HEK293 (cell line): ENCODE data around the gene AKT1.

Experiments
- BCL11A ChIP-seq: fragments of 450-650 bp; formaldehyde crosslinking; IDR thresholded peaks from 2 replicates; pipeline ENCODE4 v1.5.1; 2016; ENCODE audit warnings: low read depth, missing biosample characterization, missing genetic modification characterization
- CTCF ChIP-seq: fragments of 450-650 bp; formaldehyde crosslinking; IDR thresholded peaks from 2 replicates; pipeline ENCODE4 v1.5.1; 2016; ENCODE audit warnings: missing biosample characterization, missing genetic modification characterization
- ZBTB11 ChIP-seq: fragments of 450-650 bp; formaldehyde crosslinking; conservative IDR thresholded peaks from 2 replicates; pipeline ENCODE4 v1.5.1; 2016; ENCODE audit warnings: low read depth, missing biosample characterization, missing genetic modification characterization
- ZBTB21 ChIP-seq: fragments of 450-650 bp; formaldehyde crosslinking; IDR thresholded peaks from 2 replicates; pipeline ENCODE4 v1.5.1; 2017; ENCODE audit warnings: missing biosample characterization, missing genetic modification characterization
- ZFP3 ChIP-seq: fragments of 450-650 bp; formaldehyde crosslinking; IDR thresholded peaks from 2 replicates; pipeline ENCODE4 v1.5.1; 2016; ENCODE audit warnings: low read depth, missing biosample characterization, missing genetic modification characterization
- ZNF274 ChIP-seq, 2 experiments: fragments of 200-500 bp in 1 of 2; fragments of 450-650 bp in 1 of 2; sonication (Bioruptor generic) in 1 of 2; formaldehyde crosslinking in 1 of 2; IDR thresholded peaks; 2 replicates each; pipeline versions ENCODE4 v1.5.1 to v1.6.1; 2014 to 2016; ENCODE audit warnings: borderline replicate concordance in 1 of 2, inconsistent platforms in 1 of 2, low read length in 1 of 2, missing biosample characterization in 1 of 2, missing genetic modification characterization in 1 of 2
- ZNF37A ChIP-seq: fragments of 450-650 bp; IDR thresholded peaks from 2 replicates; pipeline ENCODE4 v1.5.1; 2018; ENCODE audit warnings: missing biosample characterization, missing genetic modification characterization
- ZNF521 ChIP-seq: fragments of 450-650 bp; formaldehyde crosslinking; IDR thresholded peaks from 2 replicates; pipeline ENCODE4 v1.5.1; 2017; ENCODE audit warnings: missing biosample characterization, mild to moderate bottlenecking, missing genetic modification characterization
- ZNF530 ChIP-seq: fragments of 450-650 bp; formaldehyde crosslinking; IDR thresholded peaks from 2 replicates; pipeline ENCODE4 v1.5.1; 2016; ENCODE audit warnings: low read depth, missing biosample characterization, missing genetic modification characterization
- ZNF664 ChIP-seq: fragments of 450-650 bp; formaldehyde crosslinking; IDR thresholded peaks from 2 replicates; pipeline ENCODE4 v1.5.1; 2016; ENCODE audit warnings: missing biosample characterization, missing genetic modification characterization

- no peak for TF ChIP-seq ZBTB11 (tag by site-specific recombination)
- no peak for TF ChIP-seq ZNF274 (IDR thresholded peaks at IDR 0.05; ENCODE audit: low read length)
- no peak for TF ChIP-seq ZNF274 (tag by site-specific recombination; IDR thresholded peaks at IDR 0.05; ENCODE audit: borderline replicate concordance)
- TF ChIP-seq BCL11A: no peak
- no peak for TF ChIP-seq ZBTB21 (tag by site-specific recombination)
- no peak; the same call in 1 of the 2 replicates for TF ChIP-seq CTCF (tag by site-specific recombination)
- TF ChIP-seq ZNF37A: no peak
- TF ChIP-seq ZNF664 (tag by site-specific recombination): no peak
- no peak for TF ChIP-seq ZFP3
- TF ChIP-seq ZNF521: no peak
- TF ChIP-seq ZNF530 (tag by site-specific recombination): no peak
Observed at GRCh38 chr14:104824353-104824997, 28.9 kb upstream of the AKT1 start.
